GM19324 (cell line): ENCODE data around the gene PRR13.
"Not testable (repeated sequence)": the region's sequence is repeated elsewhere in the genome, so short reads cannot be mapped to it uniquely, and the experiment has no call there.

Source experiments
- ATAC-seq: cut with Tn5 transposase; IDR thresholded peaks from one replicate; pipeline ENCODE4 v1.9.1; 2021; ENCODE audit warnings: mild to moderate bottlenecking, moderate library complexity; ENCODE audit not compliant: unreplicated experiment, low FRiP score

The PRR13 gene, protein sequence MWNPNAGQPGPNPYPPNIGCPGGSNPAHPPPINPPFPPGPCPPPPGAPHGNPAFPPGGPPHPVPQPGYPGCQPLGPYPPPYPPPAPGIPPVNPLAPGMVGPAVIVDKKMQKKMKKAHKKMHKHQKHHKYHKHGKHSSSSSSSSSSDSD

DNA sequence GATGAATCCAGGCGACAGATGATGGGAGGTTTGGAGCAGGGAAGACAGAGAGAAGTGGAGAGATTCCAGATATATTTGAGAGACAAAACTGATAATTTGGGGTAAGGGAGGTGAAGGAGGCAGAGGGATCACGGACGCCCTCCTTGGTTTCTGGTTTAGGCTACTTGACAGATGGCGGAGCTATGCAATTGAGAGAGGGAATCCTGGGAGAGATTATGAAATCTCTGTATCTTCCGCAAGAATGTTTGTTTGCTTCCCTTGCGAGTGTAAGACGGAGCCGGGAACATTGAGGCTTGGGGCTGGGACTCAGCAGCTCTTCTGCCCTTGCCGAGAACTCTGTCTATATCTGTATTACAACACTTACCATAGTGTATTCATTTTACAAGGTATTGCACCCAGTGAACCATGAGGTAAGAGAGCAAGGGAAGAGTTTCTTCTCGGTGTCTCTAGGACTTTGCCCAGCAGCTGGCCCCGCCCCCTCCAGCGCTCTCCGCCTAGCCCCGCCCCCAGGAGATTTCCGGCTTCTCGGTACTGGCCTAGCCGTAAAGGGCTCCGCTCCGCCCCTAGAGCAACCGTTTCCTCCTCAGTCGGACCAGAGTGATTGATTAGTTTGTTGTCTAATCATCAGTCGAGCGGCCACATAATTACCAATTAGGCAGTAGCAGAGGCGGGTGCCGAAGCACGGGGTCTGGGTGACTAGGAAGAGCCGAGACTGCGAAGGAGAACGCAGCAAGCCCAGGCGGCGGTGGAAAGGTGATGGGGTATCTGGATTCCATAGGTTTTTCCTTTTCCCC is at the start of gene PRR13:
Gene PRR13 (plus strand): TSS at position 695 of the 794 bp plus-strand sequence. CDS start 981 bp downstream, outside the sequence.
- ATAC-seq = peak; percentile 99

DNA sequence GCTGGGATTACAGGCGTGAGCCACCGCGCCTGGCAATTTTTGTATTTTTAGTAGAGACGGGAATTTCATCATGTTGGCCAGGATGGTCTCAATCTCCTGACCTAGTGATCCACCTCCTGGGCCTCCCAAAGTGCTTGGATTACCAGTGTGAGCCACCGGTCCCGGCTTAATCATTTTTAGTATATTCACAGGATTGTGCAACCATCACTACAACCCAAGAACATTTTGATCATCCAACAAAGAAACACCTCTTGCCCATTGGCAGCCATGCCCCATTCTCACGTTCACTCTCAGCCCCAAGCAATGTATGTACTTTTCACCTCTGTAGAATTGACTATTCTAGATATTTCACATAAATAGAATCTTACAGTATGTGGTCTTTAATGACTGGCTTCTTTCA is 41.6 kb upstream of the PRR13 start:
- ATAC-seq = no peak

DNA sequence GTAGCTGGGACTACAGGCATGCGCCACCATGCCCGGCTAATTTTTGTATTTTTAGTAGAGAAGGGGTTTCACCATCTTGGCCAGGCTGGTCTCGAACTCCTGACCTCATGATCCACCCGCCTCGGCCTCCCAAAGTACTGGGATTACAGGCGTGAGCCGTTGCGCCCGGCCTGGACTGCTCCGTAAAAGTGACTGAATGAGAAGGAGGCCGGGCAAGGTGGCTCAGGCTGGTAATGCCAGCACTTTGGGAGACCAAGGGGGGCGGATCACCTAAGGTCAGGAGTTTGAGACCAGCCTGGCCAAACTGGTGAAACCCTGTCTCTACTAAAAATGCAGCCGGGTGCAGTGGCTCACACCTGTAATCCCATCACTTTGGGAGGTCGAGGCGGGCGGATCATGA is 39.2 kb upstream of the PRR13 start:
- ATAC-seq = not testable (repeated sequence)

DNA sequence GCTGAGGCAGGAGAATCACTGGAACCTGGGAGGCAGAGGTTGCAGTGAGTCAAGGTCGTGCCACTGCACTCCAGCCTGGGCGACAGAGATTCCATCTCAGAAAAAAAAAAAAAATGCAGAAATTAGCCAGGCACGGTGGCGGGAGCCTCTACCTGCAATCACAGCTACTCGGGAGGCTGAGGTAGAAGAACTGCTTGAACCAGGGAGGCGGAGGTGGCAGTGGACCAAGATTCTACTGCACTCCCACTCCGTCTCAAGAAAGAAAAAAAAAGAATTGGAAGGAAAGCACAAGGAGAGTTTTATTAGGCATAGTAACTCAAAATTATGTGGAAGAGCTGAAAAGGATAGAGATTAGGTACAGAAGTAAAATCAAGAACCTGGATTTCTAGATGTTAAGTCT is 38.7 kb upstream of the PRR13 start:
- no peak for ATAC-seq

DNA sequence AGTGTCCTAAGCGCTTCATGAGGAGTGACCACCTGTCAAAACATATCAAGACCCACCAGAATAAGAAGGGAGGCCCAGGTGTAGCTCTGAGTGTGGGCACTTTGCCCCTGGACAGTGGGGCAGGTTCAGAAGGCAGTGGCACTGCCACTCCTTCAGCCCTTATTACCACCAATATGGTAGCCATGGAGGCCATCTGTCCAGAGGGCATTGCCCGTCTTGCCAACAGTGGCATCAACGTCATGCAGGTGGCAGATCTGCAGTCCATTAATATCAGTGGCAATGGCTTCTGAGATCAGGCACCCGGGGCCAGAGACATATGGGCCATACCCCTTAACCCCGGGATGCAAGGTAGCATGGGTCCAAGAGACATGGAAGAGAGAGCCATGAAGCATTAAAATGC is 30.6 kb upstream of the PRR13 start:
- ATAC-seq = no peak

DNA sequence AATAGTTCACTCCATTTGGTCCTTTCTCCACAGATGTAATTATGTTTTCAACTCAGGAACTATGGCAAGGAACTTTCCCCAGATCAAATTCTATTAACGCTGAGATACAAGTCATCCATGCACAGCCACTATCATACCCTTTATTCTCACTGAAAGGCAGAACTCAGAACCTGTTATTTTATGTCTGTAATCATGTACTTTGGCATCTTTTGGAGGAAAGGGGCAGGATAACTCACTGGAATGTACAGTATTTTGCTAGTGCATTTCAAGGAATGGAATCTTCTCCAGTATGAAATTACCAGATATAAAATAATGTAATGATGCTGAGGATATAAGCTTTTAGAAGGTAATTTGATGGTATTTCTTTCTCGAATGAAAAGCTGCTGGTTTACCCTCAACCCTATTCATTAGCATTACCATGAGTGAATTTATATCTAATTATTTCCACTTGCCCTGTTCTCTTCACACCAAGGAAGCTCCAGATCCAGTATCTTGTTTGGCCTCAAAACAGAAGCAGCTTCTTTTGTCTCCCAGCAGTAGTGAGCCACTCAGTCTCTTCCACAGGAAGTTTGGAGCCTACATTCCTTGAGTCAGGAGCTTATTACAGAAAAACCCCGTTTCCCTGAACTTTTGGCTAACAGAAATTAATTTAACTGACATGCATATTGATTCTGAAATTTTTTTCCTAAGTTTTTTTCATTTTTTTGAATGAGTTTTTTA is 27.9 kb upstream of the PRR13 start:
- ATAC-seq = no peak

DNA sequence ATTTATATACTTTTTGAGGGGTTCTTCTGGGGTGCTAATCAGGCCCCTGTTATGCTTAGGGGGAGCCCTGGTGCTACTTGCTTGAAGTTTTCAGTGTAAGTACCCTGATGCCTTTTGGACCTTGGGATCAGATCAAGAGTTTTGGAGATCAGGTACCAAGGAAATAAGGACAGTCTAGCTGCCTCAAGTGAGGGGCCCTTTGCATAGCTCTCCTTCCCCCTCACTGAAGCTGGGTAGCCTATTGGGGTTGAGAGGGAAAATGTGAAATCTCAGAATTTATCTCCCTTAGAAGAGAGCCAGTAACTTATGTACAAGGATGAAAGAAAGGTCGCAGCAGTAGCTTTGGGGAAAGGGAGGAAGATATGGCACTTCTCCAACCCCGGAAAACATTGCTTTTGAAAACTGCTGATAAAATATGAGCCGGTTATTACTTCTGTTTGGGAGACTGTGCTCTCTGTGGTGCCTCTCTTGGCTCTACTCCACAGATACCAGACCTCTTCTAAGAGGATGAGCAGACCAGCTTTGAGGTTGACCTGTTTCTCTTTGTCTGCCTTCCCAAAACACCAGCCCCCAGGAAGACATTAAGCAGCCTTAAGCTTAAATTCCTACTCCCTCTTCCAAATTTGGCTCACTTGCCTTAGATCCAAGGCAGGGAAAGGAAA is 26.6 kb upstream of the PRR13 start:
- ATAC-seq = no peak

DNA sequence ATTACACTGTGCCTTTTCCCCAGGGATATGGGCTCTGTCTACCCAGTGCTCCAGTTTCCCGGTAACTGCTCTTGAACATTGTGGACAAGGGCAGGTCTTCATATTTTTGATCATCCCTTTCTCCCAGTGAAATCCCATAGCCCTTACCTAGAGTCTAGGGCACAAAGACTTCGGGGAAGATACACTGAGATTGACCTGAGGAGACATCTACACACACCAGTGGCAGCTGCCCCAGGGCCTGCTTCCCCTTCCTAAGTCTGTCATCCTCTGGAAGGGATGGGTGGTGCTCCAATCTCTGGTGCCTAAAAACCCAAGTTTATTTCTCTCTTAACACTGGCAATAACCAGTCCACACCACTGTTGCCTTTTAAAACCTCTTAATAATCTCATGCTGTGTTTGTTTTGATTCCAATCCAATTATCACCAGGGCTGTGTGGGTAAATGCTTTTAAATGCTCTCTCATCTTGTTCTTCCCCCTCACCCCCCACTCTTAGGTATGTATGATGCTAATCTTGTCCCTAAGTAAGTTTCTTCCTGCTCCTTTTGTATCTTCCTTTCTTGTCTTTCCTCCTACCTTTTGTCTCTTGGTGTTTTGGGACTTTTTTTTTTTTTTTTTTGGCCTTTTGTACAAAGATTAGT is 25.7 kb upstream of the PRR13 start:
- not testable (repeated sequence) for ATAC-seq

DNA sequence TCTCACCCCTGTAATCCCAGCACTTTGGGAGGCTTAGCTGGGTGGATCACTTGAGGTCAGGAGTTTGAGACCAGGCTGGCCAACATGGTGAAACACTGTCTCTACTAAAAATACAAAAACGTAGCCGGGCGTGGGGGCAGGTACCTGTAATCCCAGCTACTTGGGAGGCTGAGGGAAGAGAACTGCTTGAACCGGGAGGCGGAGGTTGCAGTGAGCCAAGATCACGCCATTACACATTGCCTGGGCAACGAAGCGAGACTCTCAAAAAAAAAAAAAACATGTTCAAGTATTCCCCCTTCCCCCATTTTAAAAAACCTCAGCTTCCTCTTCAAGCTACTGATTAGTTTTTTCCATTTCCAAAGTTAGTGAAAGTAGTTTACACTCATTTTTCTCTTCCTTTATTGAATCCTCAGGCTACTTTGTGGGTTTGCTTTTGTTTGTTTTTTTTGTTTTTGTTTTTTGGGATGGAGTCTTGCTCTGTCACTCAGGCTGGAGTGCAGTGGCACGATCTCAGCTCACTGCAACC is 24.2 kb upstream of the PRR13 start:
- not testable (repeated sequence) for ATAC-seq

DNA sequence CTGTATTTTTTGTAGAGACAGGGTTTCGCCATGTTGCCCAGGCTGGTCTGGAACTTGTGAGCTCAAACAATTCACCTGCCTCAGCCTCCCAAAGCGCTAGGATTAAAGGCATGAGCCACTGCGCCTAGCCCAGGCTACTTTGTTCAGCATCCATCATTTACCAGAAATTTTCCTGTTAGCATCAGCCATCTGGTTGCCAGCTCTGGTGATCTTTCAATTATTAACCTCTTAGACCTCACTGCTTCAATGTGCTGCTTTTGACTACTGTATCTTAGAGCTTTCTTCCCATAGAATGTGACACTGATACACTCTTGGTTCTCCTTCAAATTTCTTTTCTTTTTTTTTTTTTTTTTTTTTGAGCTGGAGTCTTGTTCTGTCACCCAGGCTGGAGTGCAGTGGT is 23.3 kb upstream of the PRR13 start:
- ATAC-seq = no peak

DNA sequence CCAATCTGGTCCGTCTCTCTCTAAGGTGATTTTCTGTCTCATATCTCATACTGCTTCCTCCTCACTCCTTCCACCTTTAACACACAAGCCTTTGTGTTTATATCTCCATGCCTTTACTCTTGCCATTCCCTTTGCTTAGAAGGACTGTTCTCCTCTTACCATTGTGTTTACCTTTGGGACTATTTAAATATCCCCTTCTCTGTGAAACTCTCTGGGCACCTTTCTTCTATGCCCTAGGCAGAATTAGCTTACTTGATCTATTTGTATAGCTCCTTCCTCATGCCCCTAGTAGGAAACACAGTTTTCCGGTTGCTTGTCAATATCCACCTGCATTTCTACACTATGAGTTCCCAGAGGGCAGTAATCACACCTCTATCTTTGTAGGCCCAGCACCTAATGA is 21.8 kb upstream of the PRR13 start:
- no peak for ATAC-seq

DNA sequence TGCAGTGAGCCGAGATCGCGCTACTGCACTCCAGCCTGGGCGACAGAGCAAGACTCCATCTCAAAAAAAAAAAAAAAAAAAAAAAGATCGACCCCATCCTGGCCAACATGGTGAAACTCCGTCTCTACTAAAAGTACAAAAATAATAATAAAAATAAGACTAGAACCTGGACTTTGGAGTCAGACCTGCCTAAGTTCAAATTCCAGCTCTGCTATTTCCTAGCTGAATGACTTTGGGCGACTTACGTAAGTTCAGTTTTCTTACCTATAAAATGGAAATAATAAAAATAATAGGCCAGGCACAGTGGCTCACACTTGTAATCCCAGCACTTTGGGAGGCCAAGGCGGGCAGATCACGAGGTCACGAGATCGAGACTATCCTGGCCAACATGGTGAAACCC is 19.3 kb upstream of the PRR13 start:
- not testable (repeated sequence) for ATAC-seq

DNA sequence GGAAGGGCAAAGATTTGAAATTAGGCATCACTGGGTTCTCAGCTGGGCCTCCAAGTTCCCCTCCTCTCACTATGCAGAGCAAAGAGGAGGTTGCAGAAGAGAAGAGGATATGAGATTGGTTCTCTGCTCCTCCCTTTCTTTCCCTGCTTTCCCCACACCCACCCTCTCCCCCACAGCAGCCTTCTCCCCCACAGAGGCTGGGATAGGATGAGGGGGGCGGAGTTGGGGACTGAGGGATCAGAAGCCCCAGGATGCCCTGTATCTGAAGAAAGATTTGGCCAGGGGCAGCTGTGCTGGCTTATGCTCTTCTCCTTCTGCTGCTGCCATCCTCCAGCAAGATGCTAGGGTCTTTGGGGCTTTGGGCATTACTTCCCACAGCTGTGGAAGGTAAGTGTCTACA is 17.9 kb upstream of the PRR13 start, which contains the start of gene AMHR2:
Gene AMHR2 (plus strand): TSS at position 259 of the 400 bp plus-strand sequence. CDS start 80 bp downstream, at position 339.
- no peak for ATAC-seq

DNA sequence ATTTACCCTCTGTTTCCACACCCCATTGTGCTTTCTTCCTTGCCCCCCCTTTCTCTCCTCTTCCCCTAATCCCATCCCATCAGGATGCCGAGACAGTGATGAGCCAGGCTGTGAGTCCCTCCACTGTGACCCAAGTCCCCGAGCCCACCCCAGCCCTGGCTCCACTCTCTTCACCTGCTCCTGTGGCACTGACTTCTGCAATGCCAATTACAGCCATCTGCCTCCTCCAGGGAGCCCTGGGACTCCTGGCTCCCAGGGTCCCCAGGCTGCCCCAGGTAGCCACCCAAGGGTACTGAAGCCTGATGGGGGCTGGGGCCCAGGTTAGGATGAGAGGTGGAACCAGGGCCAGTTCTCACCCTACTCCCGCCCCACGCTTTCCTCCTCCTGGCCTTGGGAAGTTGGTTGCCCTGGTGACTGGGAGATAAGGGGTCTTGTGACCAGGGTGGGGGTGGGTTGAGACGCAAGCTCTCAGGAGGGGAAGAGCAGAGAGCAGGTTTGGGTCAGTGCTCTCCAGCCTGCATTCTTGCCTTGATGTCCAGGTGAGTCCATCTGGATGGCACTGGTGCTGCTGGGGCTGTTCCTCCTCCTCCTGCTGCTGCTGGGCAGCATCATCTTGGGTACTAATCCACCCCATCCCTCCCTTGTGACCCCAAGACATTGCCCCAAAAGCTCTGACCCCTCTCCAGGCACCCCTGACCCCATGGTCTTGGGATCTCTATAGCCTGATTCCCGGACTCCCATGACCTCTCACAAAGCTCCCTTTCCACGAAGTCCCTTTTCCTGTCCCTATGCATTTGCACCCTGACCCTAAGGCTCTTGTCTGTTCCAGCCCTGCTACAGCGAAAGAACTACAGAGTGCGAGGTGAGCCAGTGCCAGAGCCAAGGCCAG is 16.7 kb upstream of the PRR13 start:
- ATAC-seq = no peak

DNA sequence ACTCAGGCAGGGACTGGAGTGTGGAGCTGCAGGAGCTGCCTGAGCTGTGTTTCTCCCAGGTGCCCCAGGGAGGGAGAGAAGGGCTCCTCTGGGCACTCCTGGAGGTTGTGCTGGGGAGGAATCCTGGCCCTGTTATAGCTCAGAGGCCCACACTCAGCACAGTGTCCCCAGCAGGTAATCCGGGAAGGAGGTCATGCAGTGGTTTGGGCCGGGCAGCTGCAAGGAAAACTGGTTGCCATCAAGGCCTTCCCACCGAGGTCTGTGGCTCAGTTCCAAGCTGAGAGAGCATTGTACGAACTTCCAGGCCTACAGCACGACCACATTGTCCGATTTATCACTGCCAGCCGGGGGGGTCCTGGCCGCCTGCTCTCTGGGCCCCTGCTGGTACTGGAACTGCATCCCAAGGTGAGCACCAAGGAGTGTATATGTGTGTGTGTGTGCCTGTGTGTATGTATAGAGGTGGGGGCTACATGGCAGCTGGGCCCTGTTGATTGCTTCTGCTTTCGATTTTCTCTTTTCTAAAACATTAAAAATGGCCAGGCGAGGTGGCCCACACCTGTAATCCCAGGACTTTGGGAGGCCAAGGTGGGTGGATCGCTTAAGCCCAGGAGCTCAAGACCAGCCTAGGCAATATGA is 15.9 kb upstream of the PRR13 start:
- no peak for ATAC-seq

DNA sequence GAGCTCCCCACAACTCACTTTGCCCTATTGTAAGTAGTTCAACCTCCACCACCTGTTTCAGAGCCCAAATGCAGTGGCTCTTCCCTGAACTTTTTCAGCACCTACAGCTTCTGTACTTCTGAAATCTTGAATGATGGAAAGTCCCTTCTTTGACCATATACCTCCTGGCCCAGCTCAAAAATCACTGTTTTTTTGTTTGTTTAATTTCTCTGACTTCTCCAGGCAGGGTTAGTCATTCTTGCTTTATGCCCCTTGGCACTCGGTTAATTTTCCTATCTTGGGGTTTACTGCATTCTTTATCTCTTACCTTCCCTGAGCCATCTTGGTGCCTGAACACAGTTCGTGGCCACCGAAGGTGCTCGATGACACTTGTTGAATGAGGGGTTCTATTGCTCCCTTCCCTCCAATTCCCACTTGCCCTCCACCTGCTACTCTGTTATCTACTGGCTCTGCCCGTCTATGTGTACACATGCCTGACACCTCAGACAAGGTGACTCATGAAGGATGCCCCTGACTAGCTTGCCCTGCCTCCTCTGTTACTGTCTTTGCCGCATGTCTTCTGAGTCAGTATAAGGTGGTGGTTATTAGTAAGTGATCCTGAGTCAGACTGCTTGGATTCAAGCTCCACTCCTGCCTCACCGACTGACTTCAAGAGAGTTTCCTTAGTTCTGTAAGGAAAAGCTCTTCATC is 13.5 kb upstream of the PRR13 start:
- no peak for ATAC-seq

DNA sequence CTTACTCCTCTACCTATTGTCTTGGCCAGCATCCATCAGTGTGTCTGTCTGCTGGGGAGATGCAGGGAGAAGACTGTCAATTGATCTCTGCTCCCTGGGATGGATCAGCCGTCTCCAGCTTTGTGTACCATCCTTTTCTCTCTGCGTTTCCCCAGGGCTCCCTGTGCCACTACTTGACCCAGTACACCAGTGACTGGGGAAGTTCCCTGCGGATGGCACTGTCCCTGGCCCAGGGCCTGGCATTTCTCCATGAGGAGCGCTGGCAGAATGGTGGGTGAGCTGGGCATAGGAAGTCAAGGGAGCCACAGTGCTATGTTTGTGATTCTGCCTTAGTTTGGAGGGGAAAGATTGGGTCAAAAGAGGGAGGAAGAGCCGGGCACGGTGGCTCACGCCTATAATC is 12.8 kb upstream of the PRR13 start:
- no peak for ATAC-seq

DNA sequence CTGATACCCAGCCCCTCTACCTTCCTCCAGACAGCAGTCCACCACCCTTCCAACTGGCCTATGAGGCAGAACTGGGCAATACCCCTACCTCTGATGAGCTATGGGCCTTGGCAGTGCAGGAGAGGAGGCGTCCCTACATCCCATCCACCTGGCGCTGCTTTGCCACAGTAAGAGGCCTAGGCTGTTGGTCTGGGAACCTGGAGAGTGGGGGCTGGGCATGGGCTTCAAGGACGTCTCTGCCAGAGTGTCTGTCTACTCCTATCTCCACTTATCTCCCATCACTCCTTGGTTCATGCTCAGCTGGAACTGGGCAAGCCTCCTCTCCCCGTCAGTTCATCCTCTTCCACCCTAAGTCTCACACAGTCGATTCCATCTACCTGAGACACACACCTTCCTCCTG is 11.4 kb upstream of the PRR13 start:
- ATAC-seq = no peak
